GM21447 (cell line): ENCODE measurements around the gene KIF26A.

Experiments used
- ATAC-seq: cut with Tn5 transposase; IDR thresholded peaks from one replicate; pipeline ENCODE4 v1.9.1; 2021; ENCODE audit not compliant: unreplicated experiment

Gene KIF26A

GRCh38 chr14:104190396-104191000 lies 52.1 kb downstream of the KIF26A start:
- ATAC-seq, result no peak

- ATAC-seq, result no peak
Observed at GRCh38 chr14:104191409-104191997, 53.1 kb downstream of the KIF26A start.

GRCh38 chr14:104192146-104192882 lies 53.9 kb downstream of the KIF26A start:
- ATAC-seq, result no peak

GRCh38 chr14:104192883-104193245 lies 54.5 kb downstream of the KIF26A start:
- no peak for ATAC-seq

GRCh38 chr14:104194016-104194415 lies 55.6 kb downstream of the KIF26A start:
- ATAC-seq, result no peak

GRCh38 chr14:104194716-104195115 lies 56.3 kb downstream of the KIF26A start:
- no peak for ATAC-seq

- no peak for ATAC-seq
Observed at GRCh38 chr14:104195361-104195760, 57.0 kb downstream of the KIF26A start.

- no peak for ATAC-seq
Observed at GRCh38 chr14:104195878-104196277, 57.5 kb downstream of the KIF26A start.

- no peak for ATAC-seq
Observed at GRCh38 chr14:104196461-104197140, 58.2 kb downstream of the KIF26A start.

GRCh38 chr14:104197449-104198247 lies 59.3 kb downstream of the KIF26A start:
- no peak for ATAC-seq

GRCh38 chr14:104199266-104199895 lies 61.0 kb downstream of the KIF26A start:
- ATAC-seq, result no peak

GRCh38 chr14:104200106-104200505 lies 61.7 kb downstream of the KIF26A start:
- ATAC-seq, result no peak

- no peak for ATAC-seq
Observed at GRCh38 chr14:104200591-104200990, 62.2 kb downstream of the KIF26A start.

- ATAC-seq, result no peak
Observed at GRCh38 chr14:104201063-104201462, 62.7 kb downstream of the KIF26A start.

GRCh38 chr14:104201496-104201895 lies 63.1 kb downstream of the KIF26A start:
- ATAC-seq, result no peak

- no peak for ATAC-seq
Observed at GRCh38 chr14:104202259-104203070, 64.1 kb downstream of the KIF26A start.

GRCh38 chr14:104203071-104203425 lies 64.7 kb downstream of the KIF26A start:
- ATAC-seq, result no peak

GRCh38 chr14:104204660-104205149 lies 66.3 kb downstream of the KIF26A start:
- ATAC-seq, result no peak

- ATAC-seq, result no peak
Observed at GRCh38 chr14:104205781-104206180, 67.4 kb downstream of the KIF26A start.
